SH-SY5Y (cell line): ENCODE results near the gene CYB5RL.

ENCODE experiments used
- GATA2 ChIP-seq: IDR thresholded peaks from 2 replicates; pipeline ENCODE4 v1.6.1; 2011; ENCODE audit warnings: mild to moderate bottlenecking, low read depth, low read length
- GATA3 ChIP-seq: IDR thresholded peaks from 2 replicates; pipeline ENCODE4 v1.6.1; 2011; ENCODE audit warnings: low read depth, mild to moderate bottlenecking, low read length, moderate library complexity

GRCh38 chr1:54200519-54200997 lies 728 bp upstream of the CYB5RL start:
- TF ChIP-seq GATA2 (no peak), GATA3 (no peak)
